ENCODE data around the gene DMPK. TPM values are rescaled to one million over a fixed set of nuclear protein-coding genes. Genes with fewer than 3 reads are reported as not detected.

Gene DMPK
- total RNA-seq, 2 donors from 2014 or later, result 18.7 to 35.8 TPM

Other genes with a start within 250 kb of the DMPK start
- gene OPA3, start 197.7 kb downstream of the DMPK start, total RNA-seq, result 1 to 10 TPM; 8.3 to 9.4 TPM
- not detected for gene GPR4, start 180.3 kb downstream of the DMPK start, total RNA-seq
- gene EML2, start 143.1 kb downstream of the DMPK start, total RNA-seq, result 10 to 100 TPM; 58.1 to 61.2 TPM
- gene GIPR, start 114.3 kb downstream of the DMPK start, total RNA-seq, result 1 to 10 TPM; 2.3 to 4.6 TPM
- 100 to 1,000 TPM; 333 to 339 TPM for gene SNRPD2, start 90.5 kb downstream of the DMPK start, total RNA-seq
- 10 to 100 TPM in 1 of 2 donors, 1 to 10 TPM in 1; 7.1 to 13.2 TPM for gene QPCTL, start 89.8 kb downstream of the DMPK start, total RNA-seq
- gene FBXO46, start 51.6 kb downstream of the DMPK start, total RNA-seq, result 10 to 100 TPM; 19.4 to 23.2 TPM
- not detected for gene MEIOSIN, start 49.1 kb downstream of the DMPK start, total RNA-seq
- gene SIX5, start 13.2 kb downstream of the DMPK start, total RNA-seq, result under 1 TPM; 0.42 to 0.44 TPM
- gene DMWD, start 10.4 kb upstream of the DMPK start, total RNA-seq, result 10 to 100 TPM; 28.3 to 49.1 TPM
- under 1 TPM; 0.10 to 0.34 TPM for gene RSPH6A, start 32.8 kb upstream of the DMPK start, total RNA-seq
- gene SYMPK, start 80.7 kb upstream of the DMPK start, total RNA-seq, result 10 to 100 TPM; 75.5 to 81.6 TPM
- gene FOXA3, start 81.8 kb upstream of the DMPK start, total RNA-seq, result not detected
- 10 to 100 TPM; 16.0 to 18.7 TPM for gene IRF2BP1, start 103.7 kb upstream of the DMPK start, total RNA-seq
- 1 to 10 TPM; 7.1 to 7.5 TPM for gene MYPOP, start 120.1 kb upstream of the DMPK start, total RNA-seq
- gene NANOS2, start 132.3 kb upstream of the DMPK start, total RNA-seq, result not detected
- not detected for gene NOVA2, start 191.4 kb upstream of the DMPK start, total RNA-seq
- 10 to 100 TPM; 13.5 to 15.6 TPM for gene CCDC61, start 213.0 kb upstream of the DMPK start, total RNA-seq
- not detected for gene PGLYRP1, start 240.6 kb upstream of the DMPK start, total RNA-seq

All from T-helper 17 cell (primary cell).